Measurements from ENCODE around the gene TANGO6. TPM values are rescaled to one million over a fixed set of nuclear protein-coding genes. Genes with fewer than 3 reads are reported as not detected.

The TANGO6 gene
- total and polyA plus RNA-seq, 2 of the 8 experiments (the other 6 are each of a cell fraction or from before 2014, with no cell fraction given): 5.0 to 19.5 TPM

GRCh38 chr16:69106491-69107315 is 263.4 kb downstream of the TANGO6 start:
- H4K8ac ChIP-seq (ENCODE audit: extremely low read depth, insufficient read depth, low read length): peak overlapping the region; percentile 39
- H3K79me1 ChIP-seq (ENCODE audit: low read depth, low read length): peaks cover 19% of the 10 kb centered on the region
- peak overlapping the region in 3 of 4 experiments; percentile 26 to 65 (median 40); a peak in 4 of 7 replicates for H3K9ac ChIP-seq (replicated peaks in 1 of 4; ENCODE audit: extremely low read depth in 1 of 4, low read depth in 3 of 4, low read length in 3 of 4)
- no peak overlapping the region; the same call in 1 of the 2 replicates for H3K27ac ChIP-seq (ENCODE audit: low read depth, low read length)
- peaks cover 5 to 23% (median 20%) of the 10 kb centered on the region in 4 experiments; a peak in 7 of 8 replicates for H3K36me3 ChIP-seq (ENCODE audit: control insufficient read depth in 2 of 4, insufficient read depth in 4 of 4, low read length in 3 of 4)
- H2BK20ac ChIP-seq (ENCODE audit: low read length): peak overlapping the region; percentile 61; the same call in 1 of the 2 replicates
- H2BK12ac ChIP-seq (ENCODE audit: low read depth, low read length): no peak overlapping the region
- H3K18ac ChIP-seq (ENCODE audit: extremely low read depth, low read length): peak overlapping the region; percentile 97
- POLR2A ChIA-PET (ENCODE audit: partially characterized antibody): interaction anchor here (0.6 to 6.1 kb wide), 29 partner anchors 11 to 352 kb away, joined by 3 to 38 read pairs (median 5); partner anchors contain the start of genes CHTF8 and UTP4
- H3K14ac ChIP-seq (ENCODE audit: insufficient read length): no peak overlapping the region
- H2BK15ac ChIP-seq (ENCODE audit: low read length): no peak overlapping the region; the same call in 1 of the 2 replicates
- H2AFZ ChIP-seq (ENCODE audit: low read length): no peak overlapping the region
- peaks cover 11 to 44% of the 10 kb centered on the region in 2 experiments; a peak in 3 of 4 replicates for H3K79me2 ChIP-seq (ENCODE audit: control insufficient read depth in 1 of 2, insufficient read depth in 2 of 2, low read length in 2 of 2)
- no peak for FAIRE-seq
- CTCF ChIA-PET (ENCODE audit: partially characterized antibody): interaction anchor here (0.7 to 10.6 kb wide), 17 partner anchors 10 to 260 kb away, joined by 3 to 174 read pairs (median 5); partner anchors contain the start of gene UTP4
- peaks cover under 1 to 9% of the 10 kb centered on the region in 2 experiments for H4K20me1 ChIP-seq (replicated peaks in 1 of 2; ENCODE audit: control insufficient read depth in 1 of 2, insufficient read depth in 2 of 2, low read length in 2 of 2)
- no peak overlapping the region for H3K23ac ChIP-seq (ENCODE audit: insufficient read length)
- H3K56ac ChIP-seq (replicated peaks; ENCODE audit: insufficient read length, low read depth, low read length): peak overlapping the region; percentile 82
- H3K4me3 ChIP-seq (ENCODE audit: extremely low read depth in 1 of 4, insufficient read depth in 2 of 4, low read depth in 3 of 4, low read length in 4 of 4): peak overlapping the region; percentile 60 to 82 (median 75)
- peak overlapping the region; percentile 28 for H4K5ac ChIP-seq (ENCODE audit: insufficient read length, low read depth, low read length)
- H3K27me3 ChIP-seq (replicated peaks in 1 of 4; ENCODE audit: control insufficient read depth in 3 of 4, extremely low read depth in 1 of 4, insufficient read depth in 3 of 4, low read length in 3 of 4): no peaks in the 10 kb centered on the region; a peak in 1 of 7 replicates
- 3% methylated on average over 40 of the region's 55 CpGs; no CpG with 5 or more reads in 1 of the 2 experiments for WGBS, 2 experiments (ENCODE audit: extremely low coverage in 1 of 2, insufficient coverage in 1 of 2, insufficient read length in 1 of 2, insufficient replicate concordance in 2 of 2, low coverage in 1 of 2, low lambda C conversion rate in 2 of 2, missing lambda C conversion rate in 1 of 2)
- peak overlapping the region; percentile 96 for H3K4ac ChIP-seq (replicated peaks; ENCODE audit: insufficient read length, low read depth, low read length)
- H3K23me2 ChIP-seq (ENCODE audit: low read depth, low read length): peaks cover 25% of the 10 kb centered on the region
- no peaks in the 10 kb centered on the region for H3K9me3 ChIP-seq (ENCODE audit: insufficient read depth in 2 of 2, low read depth in 1 of 2, low read length in 1 of 2)
- DNase-seq (ENCODE audit: low read depth in 1 of 2, low spot score in 2 of 2): peak in 1 of 2 experiments; percentile 75
- peak overlapping the region; percentile 24 for H2BK120ac ChIP-seq (replicated peaks; ENCODE audit: low read depth, low read length)
- peak overlapping the region; percentile 92 to 98 for H3K4me2 ChIP-seq (ENCODE audit: insufficient read depth in 1 of 2, low read depth in 2 of 2, low read length in 2 of 2)
- peak overlapping the region; percentile 91 for H4K91ac ChIP-seq (replicated peaks; ENCODE audit: insufficient read length, low read length)
- H2BK5ac ChIP-seq (ENCODE audit: low read depth, low read length): peak overlapping the region; percentile 93; the same call in 1 of the 2 replicates
- no peak overlapping the region; the same call in 1 of the 2 replicates for H2AK5ac ChIP-seq (ENCODE audit: low read depth, low read length)
- H3K4me1 ChIP-seq (replicated peaks in 1 of 4; ENCODE audit: control insufficient read depth in 3 of 4, insufficient read depth in 4 of 4, low read length in 3 of 4): peaks cover 13 to 30% (median 18%) of the 10 kb centered on the region in 4 experiments
- TF ChIP-seq SUZ12 (IDR thresholded peaks at IDR 0.05; ENCODE audit: low read length) (peak; percentile 26; the same call in 1 of the 2 replicates), PHF8 (conservative IDR thresholded peaks at IDR 0.05; ENCODE audit: low read depth, low read length) (peak; percentile 33; the same call in 1 of the 2 replicates), SAP30 (IDR thresholded peaks at IDR 0.05; ENCODE audit: insufficient read depth, insufficient replicate concordance, low read length) (peak; percentile 3), KDM1A (IDR thresholded peaks at IDR 0.05; ENCODE audit: borderline replicate concordance, low read length) (peak; percentile 72; the same call in 1 of the 2 replicates), TEAD4 (IDR thresholded peaks at IDR 0.05; ENCODE audit: low read depth, low read length) (no peak), HDAC2 (IDR thresholded peaks at IDR 0.05; ENCODE audit: borderline replicate concordance in 1 of 2, low read depth in 2 of 2, low read length in 2 of 2) (peak in 1 of 2 experiments; percentile 8; a peak in 1 of 4 replicates), KDM4A (IDR thresholded peaks at IDR 0.05; ENCODE audit: low read depth, low read length, severe bottlenecking) (peak; percentile 46), MAX (IDR thresholded peaks at IDR 0.05) (peak; percentile 45; the same call in 1 of the 2 replicates)
